Endodermal cell (in vitro differentiated cells): Measurements from ENCODE around the gene CXCL5. TPM values are rescaled to one million over a fixed set of nuclear protein-coding genes. Genes with fewer than 3 reads are reported as not detected.

Source experiments
- DNase-seq: peaks from one replicate; pipeline ENCODE4 v3.0.0-alpha.2; 2017
- H3K27ac ChIP-seq: 2 replicates; pipeline ENCODE4 v1.5.1; 2013; ENCODE audit warnings: mild to moderate bottlenecking, low read depth, low read length, moderate library complexity
- H3K27me3 ChIP-seq: 2 replicates; pipeline ENCODE4 v1.6.1; 2013; ENCODE audit warnings: mild to moderate bottlenecking, low read length, moderate library complexity; ENCODE audit not compliant: insufficient read depth, control insufficient read depth, poor library complexity, severe bottlenecking
- H3K36me3 ChIP-seq: 2 replicates; pipeline ENCODE4 v1.7.0; 2013; ENCODE audit warnings: mild to moderate bottlenecking, low read length, moderate library complexity; ENCODE audit not compliant: control insufficient read depth, insufficient read depth
- H3K4me1 ChIP-seq: one replicate; pipeline ENCODE4 v1.7.0; 2013; ENCODE audit warnings: low read length; ENCODE audit not compliant: control insufficient read depth, insufficient read depth
- H3K4me3 ChIP-seq: 2 replicates; pipeline ENCODE4 v1.5.1; 2013; ENCODE audit warnings: mild to moderate bottlenecking, low read length, moderate library complexity
- H3K9ac ChIP-seq: 2 replicates; pipeline ENCODE4 v1.6.1; 2013; ENCODE audit warnings: mild to moderate bottlenecking, low read length, moderate library complexity; ENCODE audit not compliant: poor library complexity, severe bottlenecking; ENCODE audit errors: extremely low read depth
- H3K9me3 ChIP-seq: 2 replicates; pipeline ENCODE4 v1.6.1; 2013; ENCODE audit warnings: mild to moderate bottlenecking, low read length, moderate library complexity; ENCODE audit not compliant: control insufficient read depth
- H3K27ac Mint-ChIP-seq: 2 replicates; pipeline ENCODE4 v1.8.0; 2020; ENCODE audit warnings: mixed read lengths
- H3K27me3 Mint-ChIP-seq: 2 replicates; pipeline ENCODE4 v1.8.0; 2021; ENCODE audit warnings: mild to moderate bottlenecking, mixed read lengths; ENCODE audit not compliant: insufficient read depth
- H3K36me3 Mint-ChIP-seq: 2 replicates; pipeline ENCODE4 v1.8.0; 2020; ENCODE audit warnings: low read depth, mixed read lengths
- H3K4me1 Mint-ChIP-seq: 2 replicates; pipeline ENCODE4 v1.8.0; 2020; ENCODE audit warnings: mixed read lengths
- H3K4me3 Mint-ChIP-seq: 2 replicates; pipeline ENCODE4 v1.8.0; 2020; ENCODE audit warnings: mild to moderate bottlenecking, moderate library complexity, mixed read lengths
- H3K9me3 Mint-ChIP-seq: 2 replicates; pipeline ENCODE4 v1.8.0; 2020; ENCODE audit warnings: mild to moderate bottlenecking, mixed read lengths
- total RNA-seq, 2 donors: library from RNA; stranded (reverse); fragmentation: NEBNext Ultra II Directional in 1 of 2; extraction: Animal tissue kit (Norgen Biotek cat#: 25700) in 1 of 2; gene quantifications; 2 replicates in 1 of 2; 3 replicates in 1 of 2; pipeline ENCODE4 v1.2.1, GENCODE V29; 2021
- TF ChIP-seq, protein P1 (sequence below): fragments of 200-600 bp; sonication (generic); conservative IDR thresholded peaks from 2 replicates; pipeline ENCODE4 v1.5.0; 2021; ENCODE audit warnings: antibody characterized with exemption, mild to moderate bottlenecking

CXCL5 gene
- total RNA-seq, 2 donors from 2014 or later = 0.73 to 10.7 TPM

DNA sequence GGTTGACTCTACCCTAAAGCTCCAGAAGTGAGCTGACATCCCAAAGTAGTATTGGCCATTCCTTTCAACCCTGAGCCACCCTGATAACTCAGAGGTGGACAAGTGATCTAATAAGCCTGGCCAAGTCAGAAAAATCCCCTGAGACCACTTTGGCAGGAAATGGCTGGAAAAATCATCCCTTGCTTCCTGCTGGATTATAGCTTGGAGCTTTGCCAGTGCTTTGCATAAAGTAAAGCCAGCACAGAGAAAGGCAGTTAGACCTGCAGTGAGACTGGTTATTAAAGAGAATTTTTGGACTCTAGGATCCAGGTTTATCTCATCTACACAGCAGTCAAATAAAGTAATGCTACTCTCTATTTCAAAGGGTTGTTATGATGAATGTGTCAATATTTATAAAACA is 33.6 kb upstream of the CXCL5 start:
- H3K9me3 Mint-ChIP-seq = no peaks in the 10 kb centered on the region
- DNase-seq = no peak
- peaks cover 3% of the 10 kb centered on the region for H3K27me3 Mint-ChIP-seq
- Histone ChIP-seq H3K27me3 (no peaks in the 10 kb centered on the region), H3K9me3 (no peaks in the 10 kb centered on the region), H3K4me1 (no peaks in the 10 kb centered on the region), H3K4me3 (no peak overlapping the region), H3K27ac (no peak overlapping the region), H3K36me3 (no peaks in the 10 kb centered on the region), H3K9ac (no peak overlapping the region)
- no peaks in the 10 kb centered on the region for H3K36me3 Mint-ChIP-seq
- no peak overlapping the region for H3K4me3 Mint-ChIP-seq
- H3K27ac Mint-ChIP-seq = no peak overlapping the region
- TF ChIP-seq, protein P1, sequence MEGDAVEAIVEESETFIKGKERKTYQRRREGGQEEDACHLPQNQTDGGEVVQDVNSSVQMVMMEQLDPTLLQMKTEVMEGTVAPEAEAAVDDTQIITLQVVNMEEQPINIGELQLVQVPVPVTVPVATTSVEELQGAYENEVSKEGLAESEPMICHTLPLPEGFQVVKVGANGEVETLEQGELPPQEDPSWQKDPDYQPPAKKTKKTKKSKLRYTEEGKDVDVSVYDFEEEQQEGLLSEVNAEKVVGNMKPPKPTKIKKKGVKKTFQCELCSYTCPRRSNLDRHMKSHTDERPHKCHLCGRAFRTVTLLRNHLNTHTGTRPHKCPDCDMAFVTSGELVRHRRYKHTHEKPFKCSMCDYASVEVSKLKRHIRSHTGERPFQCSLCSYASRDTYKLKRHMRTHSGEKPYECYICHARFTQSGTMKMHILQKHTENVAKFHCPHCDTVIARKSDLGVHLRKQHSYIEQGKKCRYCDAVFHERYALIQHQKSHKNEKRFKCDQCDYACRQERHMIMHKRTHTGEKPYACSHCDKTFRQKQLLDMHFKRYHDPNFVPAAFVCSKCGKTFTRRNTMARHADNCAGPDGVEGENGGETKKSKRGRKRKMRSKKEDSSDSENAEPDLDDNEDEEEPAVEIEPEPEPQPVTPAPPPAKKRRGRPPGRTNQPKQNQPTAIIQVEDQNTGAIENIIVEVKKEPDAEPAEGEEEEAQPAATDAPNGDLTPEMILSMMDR = no peak
- H3K4me1 Mint-ChIP-seq = peaks cover 2% of the 10 kb centered on the region

DNA sequence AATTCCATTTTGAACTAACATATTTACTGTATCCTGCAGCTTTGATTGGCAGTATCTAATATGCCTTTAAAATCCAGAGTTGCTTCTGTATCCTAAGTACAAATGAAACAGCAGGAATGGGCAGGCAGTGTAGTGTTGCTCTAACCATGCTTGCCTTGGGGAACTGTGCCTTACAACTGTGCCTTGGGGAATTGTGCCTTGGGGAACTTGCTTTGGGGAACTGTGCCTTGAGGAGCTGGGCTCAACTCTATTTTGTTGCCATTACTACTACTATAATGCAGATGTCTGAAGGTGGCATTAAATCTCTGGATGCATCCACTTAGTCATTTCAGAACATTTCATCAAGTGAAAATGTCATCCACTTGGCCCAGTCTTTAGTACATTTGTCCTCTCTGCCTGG is 33.1 kb upstream of the CXCL5 start:
- Histone ChIP-seq H3K4me3 (no peak overlapping the region), H3K36me3 (no peaks in the 10 kb centered on the region), H3K9me3 (no peaks in the 10 kb centered on the region), H3K27me3 (no peaks in the 10 kb centered on the region), H3K9ac (no peak overlapping the region), H3K4me1 (no peaks in the 10 kb centered on the region), H3K27ac (no peak overlapping the region)
- peaks cover 3% of the 10 kb centered on the region for H3K27me3 Mint-ChIP-seq
- DNase-seq = no peak
- no peaks in the 10 kb centered on the region for H3K36me3 Mint-ChIP-seq
- no peak overlapping the region for H3K27ac Mint-ChIP-seq
- no peak overlapping the region for H3K4me3 Mint-ChIP-seq
- TF ChIP-seq, protein P1 = no peak
- no peaks in the 10 kb centered on the region for H3K9me3 Mint-ChIP-seq
- H3K4me1 Mint-ChIP-seq = no peaks in the 10 kb centered on the region

DNA sequence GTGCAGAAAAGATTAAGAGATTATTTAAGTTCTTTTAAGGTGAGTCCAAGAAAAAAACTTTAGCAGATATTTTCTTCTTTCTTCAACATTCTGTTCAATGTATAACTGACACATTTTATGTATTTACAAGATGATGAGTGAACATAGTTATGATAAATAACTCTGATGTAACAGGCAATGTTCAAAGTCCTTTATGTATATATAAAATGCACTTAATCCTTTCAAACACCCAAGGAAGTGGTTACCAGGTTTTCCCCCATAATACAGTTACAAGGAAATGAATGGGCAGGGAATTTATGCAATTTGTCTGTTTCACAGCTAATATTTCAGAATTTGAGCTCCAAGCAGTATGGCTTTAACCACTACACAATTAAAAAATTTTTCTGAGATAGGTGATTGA is 31.8 kb upstream of the CXCL5 start:
- H3K4me1 Mint-ChIP-seq = no peaks in the 10 kb centered on the region

More for the DNA sequence above, 31.8 kb upstream of the CXCL5 start:
- H3K27me3 Mint-ChIP-seq = no peaks in the 10 kb centered on the region
- no peaks in the 10 kb centered on the region for H3K9me3 Mint-ChIP-seq
- H3K9ac ChIP-seq = no peak overlapping the region
- H3K4me1 ChIP-seq = no peaks in the 10 kb centered on the region
- no peak overlapping the region for H3K27ac Mint-ChIP-seq
- TF ChIP-seq, protein P1 = no peak
- no peaks in the 10 kb centered on the region for H3K27me3 ChIP-seq
- H3K36me3 Mint-ChIP-seq = no peaks in the 10 kb centered on the region
- H3K9me3 ChIP-seq = no peaks in the 10 kb centered on the region
- H3K36me3 ChIP-seq = no peaks in the 10 kb centered on the region
- H3K27ac ChIP-seq = no peak overlapping the region
- H3K4me3 ChIP-seq = no peak overlapping the region
- no peak overlapping the region for H3K4me3 Mint-ChIP-seq
- DNase-seq = no peak
